DMS53 treated with DMSO at 0.1 percent for 48 hours (cell line): ENCODE results near the gene SPDYE8.
"Not testable (repeated sequence)": the region's sequence is repeated elsewhere in the genome, so short reads cannot be mapped to it uniquely, and the experiment has no call there.

Experiments
- DNase-seq: peaks from one replicate; lab custom pipeline; 2025; ENCODE audit not compliant: unreplicated experiment; lab: John Stamatoyannopoulos, UW

Gene SPDYE8, protein sequence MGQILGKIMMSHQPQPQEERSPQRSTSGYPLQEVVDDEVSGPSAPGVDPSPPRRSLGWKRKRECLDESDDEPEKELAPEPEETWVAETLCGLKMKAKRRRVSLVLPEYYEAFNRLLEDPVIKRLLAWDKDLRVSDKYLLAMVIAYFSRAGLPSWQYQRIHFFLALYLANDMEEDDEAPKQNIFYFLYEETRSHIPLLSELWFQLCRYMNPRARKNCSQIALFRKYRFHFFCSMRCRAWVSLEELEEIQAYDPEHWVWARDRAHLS

DNA sequence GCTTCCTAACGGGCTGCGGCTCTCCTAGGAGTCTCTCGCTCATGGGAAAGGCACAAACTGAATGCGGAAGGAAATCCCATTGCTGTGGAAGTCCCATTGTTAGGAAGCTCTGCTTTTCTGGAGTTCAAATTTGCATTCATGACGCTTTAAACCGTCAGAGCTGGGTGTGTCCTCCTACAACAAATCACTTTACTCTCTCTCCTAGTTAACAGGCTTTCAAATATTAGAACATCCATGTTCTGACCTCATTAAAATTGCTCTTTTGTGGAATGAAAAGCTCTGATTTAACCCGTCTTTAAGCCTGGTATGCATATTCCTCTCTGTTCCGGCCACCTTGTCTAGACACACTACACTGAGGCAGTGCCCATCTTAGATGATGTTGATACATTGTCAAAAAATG, at the start of gene SPDYE8:
Gene SPDYE8, minus strand, starts transcription at position 101 of the 400 bp plus-strand sequence. CDS start 1,800 bp downstream, outside the sequence.
- DNase-seq, result not testable (repeated sequence)

DNA sequence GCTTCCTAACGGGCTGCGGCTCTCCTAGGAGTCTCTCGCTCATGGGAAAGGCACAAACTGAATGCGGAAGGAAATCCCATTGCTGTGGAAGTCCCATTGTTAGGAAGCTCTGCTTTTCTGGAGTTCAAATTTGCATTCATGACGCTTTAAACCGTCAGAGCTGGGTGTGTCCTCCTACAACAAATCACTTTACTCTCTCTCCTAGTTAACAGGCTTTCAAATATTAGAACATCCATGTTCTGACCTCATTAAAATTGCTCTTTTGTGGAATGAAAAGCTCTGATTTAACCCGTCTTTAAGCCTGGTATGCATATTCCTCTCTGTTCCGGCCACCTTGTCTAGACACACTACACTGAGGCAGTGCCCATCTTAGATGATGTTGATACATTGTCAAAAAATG, 28.2 kb upstream of the SPDYE8 start, which contains the start of gene SPDYE11:
Gene SPDYE11, minus strand, starts transcription at position 101 of the 400 bp plus-strand sequence. CDS start 1,800 bp downstream, outside the sequence.
- not testable (repeated sequence) for DNase-seq

DNA sequence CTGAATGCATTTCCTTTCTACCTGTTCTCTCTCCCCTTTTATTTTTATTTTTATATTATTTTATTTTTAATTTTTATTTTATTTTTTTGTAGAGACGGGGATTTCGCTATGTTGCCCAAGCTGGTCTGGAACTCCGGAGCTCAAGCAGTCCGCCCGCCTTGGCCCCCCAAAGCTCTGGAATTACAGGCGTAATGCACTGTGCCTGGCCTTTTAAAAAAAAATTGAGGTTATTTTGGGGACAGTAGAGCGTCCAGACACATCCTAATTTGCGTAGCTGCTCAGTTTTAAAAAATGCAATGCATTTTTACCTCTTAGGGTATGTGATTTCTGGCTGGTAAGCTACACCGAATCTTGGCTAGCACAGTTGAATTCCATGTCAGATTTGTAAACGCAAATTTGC, 23.1 kb downstream of the SPDYE8 start:
- DNase-seq, result not testable (repeated sequence)

DNA sequence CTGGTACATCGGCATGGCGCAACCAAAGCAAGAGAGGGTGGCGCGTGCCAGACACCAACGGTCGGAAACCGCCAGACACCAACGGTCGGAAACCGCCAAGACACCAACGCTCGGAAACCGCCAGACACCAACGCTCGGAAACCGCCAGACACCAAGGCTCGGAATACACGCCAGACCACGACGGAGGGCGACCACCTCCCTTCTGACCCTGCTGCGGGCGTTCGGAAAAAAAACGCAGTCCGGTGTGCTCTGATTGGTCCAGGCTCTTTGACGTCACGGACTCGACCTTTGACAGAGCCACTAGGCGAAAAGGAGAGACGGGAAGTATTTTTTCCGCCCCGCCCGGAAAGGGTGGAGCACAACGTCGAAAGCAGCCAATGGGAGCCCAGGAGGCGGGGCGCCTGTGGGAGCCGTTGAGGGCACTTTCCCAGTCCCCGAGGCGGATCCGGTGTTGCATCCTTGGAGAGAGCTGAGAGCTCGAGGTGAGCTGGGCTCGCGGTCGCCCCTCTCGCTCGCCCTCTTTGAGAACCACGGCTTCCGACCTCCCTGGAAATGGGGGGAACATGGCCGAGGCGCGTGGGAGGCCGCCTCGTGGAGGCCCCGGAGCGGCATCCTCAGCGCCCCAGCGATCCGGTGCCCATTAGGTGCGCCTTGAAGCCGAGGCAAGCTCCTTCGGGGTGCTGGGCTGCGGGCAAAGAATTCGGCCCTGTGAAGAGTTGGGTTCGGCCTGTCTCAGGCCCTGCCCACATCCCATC, 23.7 kb downstream of the SPDYE8 start:
- DNase-seq, result not testable (repeated sequence)

DNA sequence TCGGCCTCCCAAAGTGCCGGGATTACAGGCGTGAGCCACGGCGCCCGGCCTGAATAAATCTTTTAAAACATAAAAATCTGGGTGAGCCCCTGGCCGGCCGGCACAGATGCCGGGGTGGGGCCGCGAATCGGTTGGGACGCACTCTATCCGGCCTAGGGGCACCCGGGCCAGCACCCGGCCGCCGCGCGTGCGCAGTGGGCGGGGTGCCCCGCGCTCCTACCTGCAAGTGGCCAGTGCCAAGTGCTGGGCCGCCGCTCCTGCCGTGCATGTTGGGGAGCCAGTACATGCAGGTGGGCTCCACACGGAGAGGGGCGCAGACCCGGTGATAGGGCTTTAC, 24.2 kb downstream of the SPDYE8 start:
- not testable (repeated sequence) for DNase-seq

DNA sequence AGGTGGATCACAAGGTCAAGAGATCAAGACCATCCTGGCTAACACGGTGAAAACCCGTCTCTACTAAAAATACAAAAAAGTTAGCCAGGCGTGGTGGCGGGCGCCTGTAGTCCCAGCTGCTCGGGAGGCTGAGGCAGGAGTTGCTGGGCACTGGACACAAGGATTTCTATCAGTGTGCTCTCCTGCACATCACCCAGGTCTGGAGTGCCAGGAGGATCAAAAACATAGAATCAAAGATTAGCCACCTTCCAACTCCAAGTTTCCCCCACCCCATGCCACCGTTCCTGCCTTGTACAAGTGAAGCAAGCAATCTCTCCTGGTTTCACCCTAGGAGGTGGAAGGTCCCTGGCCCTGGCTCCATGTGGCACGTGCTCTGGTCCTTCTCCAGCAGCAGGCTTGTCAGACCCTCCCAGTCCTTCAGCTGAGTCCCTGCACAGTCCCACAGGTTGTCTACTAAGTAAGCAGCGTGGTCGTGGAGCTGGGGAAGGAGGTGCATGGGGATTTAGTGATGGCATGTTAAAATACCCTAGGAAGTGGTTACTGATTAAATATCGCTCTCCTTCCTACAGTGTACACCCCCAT, 31.6 kb downstream of the SPDYE8 start:
- not testable (repeated sequence) for DNase-seq

DNA sequence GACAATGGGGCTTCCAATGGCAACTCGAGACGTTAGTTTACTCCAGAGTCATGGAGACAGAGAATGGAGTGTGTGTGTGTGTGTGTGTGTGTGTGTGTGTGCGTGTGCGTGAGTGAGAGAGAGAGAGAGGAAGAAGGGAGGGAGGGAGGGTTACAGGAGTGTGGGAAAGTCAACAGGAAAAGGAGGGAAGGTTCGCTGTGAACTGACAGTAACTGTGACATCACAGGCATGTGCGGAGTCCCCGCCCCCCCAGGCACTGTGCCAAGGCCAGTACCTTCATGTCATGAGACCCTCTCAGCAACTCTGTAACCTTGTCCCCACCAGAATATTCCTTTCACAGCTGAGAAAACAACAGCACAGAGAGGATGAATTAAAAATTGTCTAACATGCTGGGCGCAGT, 32.1 kb downstream of the SPDYE8 start:
- DNase-seq, result not testable (repeated sequence)

DNA sequence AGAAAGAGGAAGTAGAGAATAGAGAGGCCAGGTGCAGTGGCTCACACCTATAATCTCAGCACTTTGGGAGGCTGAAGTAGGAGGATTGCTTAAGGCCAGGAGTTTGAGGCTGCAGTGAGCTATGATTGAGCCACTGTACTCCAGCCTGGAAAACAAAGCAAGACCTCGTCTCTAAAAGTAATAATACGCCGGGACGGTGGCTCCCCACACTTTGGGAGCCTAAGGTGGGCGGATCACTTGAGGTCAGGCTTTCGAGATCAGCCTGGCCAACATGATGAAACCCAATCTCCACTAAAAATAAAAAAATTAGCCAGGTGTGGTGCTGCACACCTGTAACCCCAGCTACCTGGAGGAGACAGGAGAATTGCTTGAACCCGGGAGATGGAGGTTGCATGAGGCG, 34.1 kb downstream of the SPDYE8 start:
- not testable (repeated sequence) for DNase-seq

DNA sequence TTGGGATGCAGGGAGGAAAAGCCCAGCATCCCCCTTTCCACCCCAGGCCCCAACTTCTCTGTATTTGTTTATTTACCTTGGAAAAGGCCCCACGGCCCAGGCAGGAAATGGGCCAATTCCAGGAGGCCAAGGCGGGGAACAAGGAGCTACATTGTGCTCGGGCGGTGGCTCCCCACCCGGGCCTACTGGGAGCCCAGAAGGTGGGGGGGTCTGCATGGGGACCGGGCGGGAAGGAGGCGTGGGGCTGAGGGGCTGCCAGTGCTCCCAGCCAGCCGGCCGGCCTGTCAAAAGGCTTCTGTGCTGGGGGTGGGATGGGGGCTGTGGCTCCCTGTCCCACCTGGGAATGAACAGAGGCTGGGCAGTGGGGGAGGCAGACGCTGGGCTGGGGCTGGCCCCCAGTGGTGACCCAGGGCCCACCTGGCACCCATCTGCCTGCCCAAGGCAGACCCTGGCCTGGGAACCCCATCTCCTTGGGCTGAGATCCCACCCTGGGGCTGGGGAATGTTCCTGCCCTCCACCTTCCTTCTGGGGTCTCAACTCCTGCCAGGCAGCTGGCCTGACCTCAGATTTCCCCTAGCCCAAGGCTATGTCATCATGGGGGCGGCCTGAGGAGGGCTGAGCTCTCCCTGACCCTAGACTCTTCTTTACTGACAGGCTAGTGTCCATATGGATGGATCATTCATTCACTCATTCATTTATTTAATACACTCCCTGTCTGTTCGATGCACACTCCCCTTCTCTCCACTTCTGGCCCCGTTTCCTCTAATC, 39.2 kb downstream of the SPDYE8 start:
- not testable (repeated sequence) for DNase-seq

DNA sequence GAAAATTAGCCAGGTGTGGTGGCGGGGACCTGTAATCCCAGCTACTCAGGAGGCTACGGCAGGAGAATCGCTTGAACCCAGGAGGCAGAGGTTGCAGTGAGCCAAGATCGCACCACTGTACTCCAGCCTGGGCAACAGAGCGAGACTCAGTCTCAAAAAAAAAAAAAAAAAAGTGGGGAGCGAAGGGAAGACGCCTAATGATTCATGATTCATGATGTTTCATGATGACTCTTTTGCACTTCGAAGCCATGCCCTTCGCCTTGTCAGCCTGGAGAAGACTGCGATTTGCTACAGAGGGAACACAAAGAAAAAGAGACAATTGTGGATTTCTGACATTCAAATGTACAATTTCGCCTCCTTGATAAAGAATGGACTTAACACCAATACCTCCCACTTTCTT, 47.5 kb downstream of the SPDYE8 start:
- DNase-seq, result not testable (repeated sequence)

DNA sequence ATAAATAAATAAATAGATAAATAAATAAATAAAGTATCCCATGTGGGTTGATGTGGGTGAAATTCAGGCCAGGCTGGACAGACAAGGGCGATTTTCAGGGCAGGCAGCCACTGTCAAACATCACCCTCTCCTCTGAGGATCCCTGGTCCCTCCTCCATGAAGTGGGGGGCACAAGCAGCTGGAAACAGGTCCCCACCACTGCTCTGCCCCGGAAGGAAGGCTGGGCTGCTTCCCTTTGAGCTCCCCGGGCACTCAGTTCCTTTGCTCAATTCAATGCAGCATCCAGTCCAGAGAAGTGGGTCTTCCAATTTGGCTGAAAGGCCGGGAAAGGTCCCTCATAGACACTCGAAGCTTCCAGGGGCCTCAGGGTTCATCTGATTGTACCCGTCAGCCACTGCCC, 49.2 kb downstream of the SPDYE8 start:
- DNase-seq, result not testable (repeated sequence)

DNA sequence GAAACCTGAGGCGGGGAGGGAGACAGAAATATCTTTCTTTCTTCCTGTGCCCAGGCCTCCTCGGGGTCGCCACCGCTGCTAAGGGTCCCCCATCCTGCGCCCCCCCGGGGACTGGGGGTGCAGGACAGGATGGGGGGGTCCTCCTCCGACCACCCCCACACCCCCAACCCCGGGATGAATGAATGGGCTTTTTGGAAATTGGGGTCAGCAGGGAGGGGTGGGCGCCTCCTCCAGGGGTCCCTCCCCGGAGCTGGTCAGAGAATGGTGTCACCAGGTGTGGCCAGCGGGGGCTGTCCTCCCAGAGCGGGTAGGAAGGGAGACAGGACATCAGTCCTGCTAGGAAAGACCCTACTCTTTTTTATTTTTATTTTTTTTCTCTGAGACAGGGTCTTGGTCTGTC, 53.1 kb downstream of the SPDYE8 start:
- DNase-seq, result not testable (repeated sequence)

DNA sequence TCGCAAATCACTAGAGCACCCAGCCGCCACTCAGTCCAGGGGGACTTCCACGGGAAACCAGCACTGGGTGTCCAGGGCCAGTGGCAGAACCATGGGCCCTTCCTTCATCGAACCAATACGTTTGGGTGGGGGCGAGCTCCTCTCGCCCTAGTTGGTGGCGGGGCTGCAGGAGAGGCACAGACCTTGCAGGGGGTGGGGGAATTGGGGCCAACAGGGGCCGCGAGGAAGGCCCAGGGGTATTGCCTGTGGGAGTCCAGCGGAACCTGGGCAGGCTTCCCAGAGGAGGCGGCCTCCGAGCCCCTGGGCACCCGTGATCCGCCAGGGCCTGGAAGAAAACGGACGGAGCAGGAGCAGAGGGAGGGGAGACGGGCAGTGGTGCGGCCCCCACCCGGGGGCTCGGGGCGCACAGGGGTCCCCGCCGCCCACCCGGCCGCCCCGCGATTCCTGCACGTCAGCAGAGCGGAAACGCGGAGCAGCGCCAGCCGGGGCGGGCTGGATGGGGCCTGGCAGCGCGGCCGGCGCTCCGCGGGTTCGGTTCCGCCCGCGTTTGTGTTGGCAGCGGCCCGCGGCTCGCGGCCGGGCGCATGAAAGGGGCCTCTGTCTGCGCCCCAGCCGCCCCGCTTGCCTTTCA, 53.8 kb downstream of the SPDYE8 start:
- DNase-seq, result not testable (repeated sequence)

DNA sequence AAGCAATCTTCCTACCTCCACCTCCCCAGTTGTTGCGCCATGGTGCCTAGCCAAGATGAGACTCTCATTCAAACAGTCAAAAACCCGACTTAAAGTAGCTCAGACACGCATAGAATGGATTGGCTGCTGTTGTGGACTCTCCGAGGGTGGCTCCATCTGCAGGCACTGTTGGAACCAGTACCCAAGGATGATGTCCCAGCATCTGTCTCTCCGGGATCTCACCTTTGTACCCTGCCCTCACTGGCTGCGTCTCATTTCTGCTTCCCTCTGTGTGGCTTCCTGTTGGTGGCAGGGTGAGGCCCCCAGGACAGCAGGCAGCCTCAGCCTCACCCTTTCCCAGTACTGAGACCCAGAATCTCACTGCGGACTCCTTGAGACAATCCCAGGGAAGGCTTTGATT, 54.8 kb downstream of the SPDYE8 start:
- DNase-seq, result not testable (repeated sequence)

DNA sequence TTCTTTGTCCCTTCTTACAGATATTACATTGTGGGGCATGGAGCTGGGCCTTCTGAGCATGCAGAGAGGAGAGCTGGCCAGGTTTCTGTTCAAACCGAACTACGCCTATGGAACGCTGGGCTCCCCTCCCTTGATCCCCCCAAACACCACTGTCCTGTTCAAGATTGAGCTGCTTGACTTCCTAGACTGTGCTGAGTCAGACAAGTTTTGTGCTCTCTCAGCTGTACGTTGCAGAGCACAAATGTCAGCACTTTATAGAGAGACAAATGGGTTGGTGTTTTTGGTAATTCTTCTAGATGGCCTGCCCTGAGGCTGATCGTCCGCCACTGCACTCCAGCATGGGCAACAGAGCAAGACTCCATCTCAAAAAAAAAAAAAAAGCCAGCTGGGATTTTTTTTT, 58.1 kb downstream of the SPDYE8 start:
- DNase-seq, result not testable (repeated sequence)
